K562 (cell line): ENCODE results near the gene PHF20.

Source experiments
- EP300 ChIP-seq: IDR thresholded peaks from 2 replicates; pipeline ENCODE4 v1.6.1; 2012; ENCODE audit warnings: low read length, improper control_type of control experiment
- HDGF ChIP-seq: fragments of 450-650 bp; IDR thresholded peaks from 2 replicates; pipeline ENCODE4 v1.6.1; 2016
- HOXB6 ChIP-seq: fragments of 250-450 bp; sonication (Bioruptor Pico); IDR thresholded peaks from 2 replicates; pipeline ENCODE4 v1.5.1; 2022; ENCODE audit warnings: mild to moderate bottlenecking, borderline replicate concordance
- IRF9 ChIP-seq: fragments of 450-650 bp; IDR thresholded peaks from 2 replicates; pipeline ENCODE4 v1.6.1; 2016; ENCODE audit warnings: missing biosample characterization, missing genetic modification characterization
- MAX ChIP-seq: sonication (generic); formaldehyde crosslinking; IDR thresholded peaks from 2 replicates; pipeline ENCODE4 v1.9.0; 2022; ENCODE audit warnings: mild to moderate bottlenecking, missing genetic modification reagents
- NR3C1 ChIP-seq: sonication (generic); formaldehyde crosslinking; IDR thresholded peaks from 2 replicates; pipeline ENCODE4 v1.8.1; 2022; ENCODE audit warnings: missing genetic modification reagents
- RBFOX2 ChIP-seq: fragments of 200-400 bp; formaldehyde crosslinking; IDR thresholded peaks from 2 replicates; pipeline ENCODE4 v1.6.1; 2017; ENCODE audit warnings: low read depth, mild to moderate bottlenecking, low read length, moderate library complexity
- RHOXF2B ChIP-seq: fragments of 250-450 bp; sonication (Bioruptor Pico); conservative IDR thresholded peaks from 2 replicates; pipeline ENCODE4 v1.5.1; 2021
- YY1 ChIP-seq, 3 experiments: IDR thresholded peaks; 2 replicates each; pipeline ENCODE4 v1.6.1; 2011; ENCODE audit warnings: low read length in 2 of 3, mild to moderate bottlenecking in 2 of 3, moderate library complexity in 2 of 3, borderline replicate concordance in 1 of 3, control low read depth in 1 of 3, low read depth in 1 of 3; ENCODE audit not compliant: insufficient read depth in 3 of 3, insufficient replicate concordance in 2 of 3, control insufficient read depth in 1 of 3, insufficient read length in 1 of 3; ENCODE audit errors: extremely low read depth in 1 of 3
- ZBED1 ChIP-seq: IDR thresholded peaks from 2 replicates; pipeline ENCODE4 v1.6.1; 2014
- ZBTB17 ChIP-seq: fragments of 450-650 bp; formaldehyde crosslinking; IDR thresholded peaks from 2 replicates; pipeline ENCODE4 v1.4.0; 2020; ENCODE audit warnings: mild to moderate bottlenecking
- ZBTB33 ChIP-seq: sonication (generic); formaldehyde crosslinking; IDR thresholded peaks from 2 replicates; pipeline ENCODE4 v1.8.1; 2023; ENCODE audit warnings: mild to moderate bottlenecking, missing genetic modification reagents
- ZNF146 ChIP-seq: IDR thresholded peaks from one replicate; pipeline ENCODE4 v1.6.1; 2018; ENCODE audit warnings: missing compliant biosample characterization; ENCODE audit not compliant: unreplicated experiment
- ZNF282 ChIP-seq: sonication (generic); formaldehyde crosslinking; IDR thresholded peaks from 2 replicates; pipeline ENCODE4 v1.8.1; 2023; ENCODE audit warnings: missing genetic modification reagents

- TF ChIP-seq NR3C1 (CRISPR knock-in tag) = no peak
- no peak for TF ChIP-seq ZNF282
- no peak for TF ChIP-seq YY1 (IDR thresholded peaks at IDR 0.05; ENCODE audit: borderline replicate concordance in 1 of 3, control insufficient read depth in 1 of 3, extremely low read depth in 1 of 3, insufficient read depth in 3 of 3, insufficient read length in 1 of 3, insufficient replicate concordance in 2 of 3, low read depth in 1 of 3, low read length in 2 of 3)
- TF ChIP-seq HOXB6 (CRISPR knock-in tag) = no peak
- TF ChIP-seq ZNF146 (CRISPR knock-in tag) = no peak
- no peak for TF ChIP-seq ZBTB33 (CRISPR knock-in tag)
- no peak for TF ChIP-seq ZBTB17 (CRISPR knock-in tag)
- no peak for TF ChIP-seq RHOXF2B (CRISPR knock-in tag)
- no peak for TF ChIP-seq IRF9 (tag)
- TF ChIP-seq EP300 = no peak
- no peak for TF ChIP-seq RBFOX2
- TF ChIP-seq ZBED1 = no peak
- TF ChIP-seq HDGF = no peak
- no peak for TF ChIP-seq MAX (CRISPR knock-in tag)
Observed at GRCh38 chr20:35750611-35751010, 21.2 kb upstream of the PHF20 start.
